Large intestine (tissue), 3 donors: ENCODE results near the gene NTRK1. TPM values are rescaled to one million over a fixed set of nuclear protein-coding genes. Genes with fewer than 3 reads are reported as not detected.

ENCODE experiments used
- DNase-seq, 2 donors: peaks; one replicate each; pipeline versions ENCODE4 v3.0.0 to v3.0.0-alpha.2; 2013
- H3K27ac ChIP-seq: one replicate; pipeline ENCODE4 v1.5.1; 2013; ENCODE audit warnings: low read length
- H3K27me3 ChIP-seq: 2 replicates; pipeline ENCODE4 v1.6.1; 2013; ENCODE audit warnings: low read length; ENCODE audit not compliant: control insufficient read depth, insufficient read depth
- H3K36me3 ChIP-seq: 2 replicates; pipeline ENCODE4 v1.6.1; 2013; ENCODE audit warnings: low read length; ENCODE audit not compliant: control insufficient read depth, insufficient read depth
- H3K4me1 ChIP-seq: one replicate; pipeline ENCODE4 v1.6.1; 2013; ENCODE audit warnings: low read length; ENCODE audit not compliant: control insufficient read depth, insufficient read depth
- H3K4me3 ChIP-seq: one replicate; pipeline ENCODE4 v1.5.1; 2013; ENCODE audit warnings: low read length
- H3K9me3 ChIP-seq: one replicate; pipeline ENCODE4 v1.6.1; 2013; ENCODE audit warnings: mild to moderate bottlenecking, low read depth, low read length, moderate library complexity; ENCODE audit not compliant: control insufficient read depth
- WGBS: methylation state at CpG from one replicate; pipeline ENCODE4 v1.1.5; 2013; ENCODE audit warnings: low lambda C conversion rate; ENCODE audit not compliant: insufficient coverage; 5-methylcytosine and 5-hydroxymethylcytosine counted together
- polyA plus RNA-seq: library from polyadenylated mRNA; unstranded; fragments of 120-200 nt; gene quantifications from one replicate; pipeline ENCODE4 v1.2.1, GENCODE V29; 2013

The NTRK1 gene
- polyA plus RNA-seq, 1 donor, result 0.15 TPM

- H3K4me1 ChIP-seq, result no peaks in the 10 kb centered on the region
- DNase-seq, result no peak
- H3K4me3 ChIP-seq, result no peak overlapping the region
- H3K27me3 ChIP-seq, result peaks cover 30% of the 10 kb centered on the region
- H3K27ac ChIP-seq, result no peak overlapping the region
- WGBS, result no CpG with 5 or more reads among the region's 4 CpGs
- no peaks in the 10 kb centered on the region for H3K9me3 ChIP-seq
- H3K36me3 ChIP-seq, result no peaks in the 10 kb centered on the region
Measured at GRCh38 chr1:156821801-156822200, 38.9 kb upstream of the NTRK1 start.

- no CpG with 5 or more reads among the region's 1 CpG for WGBS
- DNase-seq, result no peak
- Histone ChIP-seq H3K27ac (no peak overlapping the region), H3K4me1 (no peaks in the 10 kb centered on the region), H3K36me3 (no peaks in the 10 kb centered on the region), H3K9me3 (no peaks in the 10 kb centered on the region), H3K27me3 (peaks cover 30% of the 10 kb centered on the region), H3K4me3 (no peak overlapping the region)
Measured at GRCh38 chr1:156822680-156823079, 38.0 kb upstream of the NTRK1 start.

DNA sequence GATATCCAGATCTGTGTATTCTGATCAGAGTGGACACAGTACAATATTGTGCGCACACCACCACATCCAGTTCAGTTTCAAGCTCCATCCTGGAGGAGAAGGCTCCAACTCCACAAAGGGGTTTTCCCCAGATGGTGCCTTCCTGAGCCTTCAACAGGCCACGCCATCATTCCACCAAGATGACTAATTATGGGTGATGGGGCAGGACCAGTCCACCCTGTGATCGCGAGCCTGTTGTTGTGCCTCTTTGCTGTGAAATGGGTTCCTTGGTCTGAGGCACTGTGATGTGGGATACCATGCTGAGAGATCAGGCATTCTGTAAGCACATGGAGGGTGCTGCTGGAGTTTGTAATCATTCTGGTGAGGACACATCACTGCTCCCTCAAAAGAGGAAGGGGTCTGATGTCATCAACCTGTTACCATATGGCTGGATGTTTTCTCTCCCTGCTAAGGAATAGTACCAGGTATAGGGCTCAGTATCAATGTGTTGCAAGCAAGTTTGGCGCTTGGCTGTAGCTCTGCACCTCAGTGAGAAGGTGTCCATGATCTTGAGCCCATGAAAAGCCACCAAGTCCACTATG is 37.4 kb upstream of the NTRK1 start:
- no peaks in the 10 kb centered on the region for H3K36me3 ChIP-seq
- WGBS, result no CpG with 5 or more reads among the region's 5 CpGs
- H3K27me3 ChIP-seq, result peaks cover 30% of the 10 kb centered on the region
- H3K9me3 ChIP-seq, result no peaks in the 10 kb centered on the region
- no peak overlapping the region for H3K27ac ChIP-seq
- H3K4me1 ChIP-seq, result no peaks in the 10 kb centered on the region
- DNase-seq, result no peak
- H3K4me3 ChIP-seq, result no peak overlapping the region

DNA sequence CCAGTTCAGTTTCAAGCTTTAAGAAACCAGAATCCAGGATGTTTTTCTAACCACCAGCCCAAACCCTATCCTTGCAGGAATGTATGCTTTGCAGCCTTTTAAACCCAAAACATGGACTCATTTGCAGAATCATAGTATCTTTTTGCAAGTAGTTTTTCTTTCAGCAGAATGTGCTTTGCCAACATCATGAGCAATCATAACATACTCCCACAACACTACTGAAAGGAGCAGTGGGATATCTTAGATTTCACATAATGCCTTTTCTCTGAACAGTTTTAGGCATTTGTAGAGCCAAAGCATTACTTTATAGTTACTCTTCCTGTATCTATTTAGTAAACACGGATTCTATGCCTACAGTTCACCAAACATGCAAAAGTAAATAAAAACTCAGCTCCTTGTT is 34.0 kb upstream of the NTRK1 start:
- no peaks in the 10 kb centered on the region for H3K36me3 ChIP-seq

GRCh38 chr1:156828400-156829124 is 32.1 kb upstream of the NTRK1 start:
- Histone ChIP-seq H3K4me1 (no peaks in the 10 kb centered on the region), H3K27me3 (peaks cover 40% of the 10 kb centered on the region), H3K36me3 (no peaks in the 10 kb centered on the region), H3K4me3 (no peak overlapping the region), H3K9me3 (no peaks in the 10 kb centered on the region), H3K27ac (no peak overlapping the region)
- no peak for DNase-seq
- 100% methylated on average over 2 of the region's 18 CpGs for WGBS

More for the DNA sequence above, 34.0 kb upstream of the NTRK1 start:
- DNase-seq, result no peak
- H3K4me3 ChIP-seq, result no peak overlapping the region
- no peaks in the 10 kb centered on the region for H3K9me3 ChIP-seq
- H3K27ac ChIP-seq, result no peak overlapping the region
- H3K4me1 ChIP-seq, result no peaks in the 10 kb centered on the region
- H3K27me3 ChIP-seq, result peaks cover 45% of the 10 kb centered on the region
- 50% methylated on average over 1 of the region's 1 CpG for WGBS

- no peaks in the 10 kb centered on the region for H3K4me1 ChIP-seq
- no peak overlapping the region for H3K27ac ChIP-seq
- H3K9me3 ChIP-seq, result no peaks in the 10 kb centered on the region
- no peak for DNase-seq
- H3K27me3 ChIP-seq, result peaks cover 62% of the 10 kb centered on the region
- H3K36me3 ChIP-seq, result no peaks in the 10 kb centered on the region
- no CpG with 5 or more reads among the region's 5 CpGs for WGBS
- H3K4me3 ChIP-seq, result no peak overlapping the region
Measured at GRCh38 chr1:156832434-156832833, 28.2 kb upstream of the NTRK1 start.

DNA sequence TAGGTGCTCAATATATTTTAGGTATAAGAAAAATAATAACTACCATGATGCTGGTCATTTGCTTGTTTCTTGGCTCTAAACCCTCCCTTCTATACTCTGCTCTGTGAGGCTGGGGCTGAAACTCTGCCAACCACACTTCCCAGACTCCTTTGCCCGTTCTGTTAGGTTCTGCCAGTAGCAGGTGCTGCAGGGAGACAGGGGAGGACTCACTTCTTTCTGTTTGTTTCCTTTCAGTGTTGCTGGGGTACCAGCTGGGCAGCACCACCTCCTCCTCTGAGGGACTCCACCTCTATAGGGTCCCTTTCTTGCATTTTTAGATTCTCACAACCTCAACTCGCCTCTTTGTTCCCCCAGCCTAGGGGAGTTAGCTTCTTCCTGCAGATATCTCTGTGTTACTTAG is 27.1 kb upstream of the NTRK1 start:
- no peak for DNase-seq
- 100% methylated on average over 1 of the region's 2 CpGs for whole genome bisulfite sequencing
- Histone ChIP-seq H3K4me3 (no peak overlapping the region), H3K9me3 (no peaks in the 10 kb centered on the region), H3K27me3 (peaks cover 66% of the 10 kb centered on the region), H3K4me1 (no peaks in the 10 kb centered on the region), H3K27ac (no peak overlapping the region), H3K36me3 (no peaks in the 10 kb centered on the region)

DNA sequence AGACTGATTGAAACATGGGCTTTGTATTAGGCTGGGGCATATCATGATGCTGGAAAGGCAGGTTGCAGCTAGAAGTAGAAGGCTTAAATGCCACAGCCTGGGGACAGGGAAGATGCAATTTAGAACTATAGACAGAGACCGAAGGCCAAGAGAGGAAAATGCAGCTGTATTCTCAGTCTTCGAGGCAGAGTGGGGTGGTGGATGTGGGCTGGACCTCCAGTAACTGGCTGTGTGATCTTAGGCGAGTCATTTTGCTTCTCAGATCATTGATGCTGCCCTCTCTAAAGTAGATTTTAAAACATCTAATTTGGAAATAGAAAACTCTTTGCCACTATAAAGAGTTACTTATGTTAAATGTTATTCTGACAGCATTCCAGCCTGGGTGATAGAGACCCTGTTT is 26.3 kb upstream of the NTRK1 start:
- H3K27ac ChIP-seq, result no peak overlapping the region
- H3K4me3 ChIP-seq, result no peak overlapping the region
- no peaks in the 10 kb centered on the region for H3K9me3 ChIP-seq
- DNase-seq, result no peak
- H3K4me1 ChIP-seq, result no peaks in the 10 kb centered on the region
- peaks cover 66% of the 10 kb centered on the region for H3K27me3 ChIP-seq
- H3K36me3 ChIP-seq, result no peaks in the 10 kb centered on the region
- WGBS, result 100% methylated on average over 1 of the region's 3 CpGs

GRCh38 chr1:156836041-156836654 is 24.5 kb upstream of the NTRK1 start:
- no peaks in the 10 kb centered on the region for H3K4me1 ChIP-seq
- H3K36me3 ChIP-seq, result no peaks in the 10 kb centered on the region
- DNase-seq, result no peak
- no peak overlapping the region for H3K27ac ChIP-seq
- peaks cover 72% of the 10 kb centered on the region for H3K27me3 ChIP-seq
- H3K4me3 ChIP-seq, result no peak overlapping the region
- WGBS, result no CpG with 5 or more reads among the region's 5 CpGs
- H3K9me3 ChIP-seq, result no peaks in the 10 kb centered on the region

GRCh38 chr1:156836892-156837291 is 23.8 kb upstream of the NTRK1 start:
- Histone ChIP-seq H3K36me3 (no peaks in the 10 kb centered on the region), H3K4me1 (no peaks in the 10 kb centered on the region), H3K4me3 (no peak overlapping the region), H3K9me3 (no peaks in the 10 kb centered on the region), H3K27ac (no peak overlapping the region), H3K27me3 (peaks cover 73% of the 10 kb centered on the region)
- DNase-seq, result no peak
- WGBS, result no CpG with 5 or more reads among the region's 4 CpGs
